Natural killer cell (primary cell): Measurements from ENCODE around the gene CA10. TPM values are rescaled to one million over a fixed set of nuclear protein-coding genes. Genes with fewer than 3 reads are reported as not detected.
A peak's percentile ranks its signal among the peaks of the same experiment; 100 is the strongest.

Source experiments
- ATAC-seq, 3 donors: fragments of 150-1000 bp in 2 of 3; fragments of 200-7000 bp in 1 of 3; cut with Tn5 transposase; 1 replicate in 1 of 3; 2 replicates in 2 of 3; pipeline ENCODE4 v1.10.0; 2021; ENCODE audit warnings: mild to moderate bottlenecking in 2 of 3, moderate library complexity in 2 of 3
- DNase-seq, 2 donors: peaks; one replicate each; pipeline versions ENCODE4 v3.0.0 to v3.0.0-alpha.2; 2013 to 2021; ENCODE audit warnings: mixed read lengths in 1 of 2
- H3K27ac ChIP-seq: one replicate; pipeline ENCODE4 v1.5.1; 2013; ENCODE audit warnings: mild to moderate bottlenecking, low read length
- H3K27me3 ChIP-seq: one replicate; pipeline ENCODE4 v1.6.1; 2013; ENCODE audit warnings: low read length; ENCODE audit not compliant: control insufficient read depth, insufficient read depth
- H3K36me3 ChIP-seq: one replicate; pipeline ENCODE4 v1.6.1; 2013; ENCODE audit warnings: low read length; ENCODE audit not compliant: control insufficient read depth, insufficient read depth
- H3K4me1 ChIP-seq: one replicate; pipeline ENCODE4 v1.6.1; 2013; ENCODE audit warnings: low read length; ENCODE audit not compliant: control insufficient read depth, insufficient read depth
- H3K4me3 ChIP-seq: one replicate; pipeline ENCODE4 v1.5.1; 2013; ENCODE audit warnings: low read length
- H3K9me3 ChIP-seq: one replicate; pipeline ENCODE4 v1.6.1; 2013; ENCODE audit warnings: low read length; ENCODE audit not compliant: control insufficient read depth, insufficient read depth
- H3K27ac Mint-ChIP-seq, 2 donors: one replicate each; pipeline ENCODE4 v1.8.0; 2022; ENCODE audit warnings: mild to moderate bottlenecking in 2 of 2, mixed read lengths in 2 of 2, moderate library complexity in 1 of 2
- H3K27me3 Mint-ChIP-seq, 2 donors: one replicate each; pipeline ENCODE4 v1.8.0; 2022; ENCODE audit warnings: low read depth in 2 of 2, mixed read lengths in 2 of 2
- H3K36me3 Mint-ChIP-seq: one replicate; pipeline ENCODE4 v1.8.0; 2022; ENCODE audit warnings: mixed read lengths
- H3K4me1 Mint-ChIP-seq, 2 donors: one replicate each; pipeline ENCODE4 v1.8.0; 2022; ENCODE audit warnings: mixed read lengths in 2 of 2
- H3K4me3 Mint-ChIP-seq: one replicate; pipeline ENCODE4 v1.8.0; 2022; ENCODE audit warnings: mild to moderate bottlenecking, moderate library complexity, mixed read lengths
- H3K9me3 Mint-ChIP-seq, 2 donors: one replicate each; pipeline ENCODE4 v1.8.0; 2022; ENCODE audit warnings: mixed read lengths in 2 of 2
- WGBS: methylation state at CpG from one replicate; pipeline ENCODE4 v1.1.7; 2013; ENCODE audit warnings: missing lambda C conversion rate; ENCODE audit not compliant: insufficient coverage; 5-methylcytosine and 5-hydroxymethylcytosine counted together
- intact Hi-C: fragments of 100-400 bp; cut with micrococcal nuclease; formaldehyde crosslinking; loops from one replicate; pipeline ENCODE4 v1.14.2; 2022
- total RNA-seq, 4 donors: library from RNA; stranded (reverse); fragments of 120-200 nt in 1 of 4; gene quantifications; one replicate each; pipeline versions ENCODE4 v1.2.3 to v1.2.4, GENCODE V29; 2013 to 2022
- TF ChIP-seq, protein P1 (sequence below): fragments of 200-600 bp; IDR thresholded peaks from one replicate; pipeline ENCODE4 v1.8.0; 2022; ENCODE audit warnings: antibody characterized with exemption

The CA10 gene
- total RNA-seq, 3 donors from 2014 or later (not counting 1 experiment from before 2014, with no cell fraction given): not detected

DNA sequence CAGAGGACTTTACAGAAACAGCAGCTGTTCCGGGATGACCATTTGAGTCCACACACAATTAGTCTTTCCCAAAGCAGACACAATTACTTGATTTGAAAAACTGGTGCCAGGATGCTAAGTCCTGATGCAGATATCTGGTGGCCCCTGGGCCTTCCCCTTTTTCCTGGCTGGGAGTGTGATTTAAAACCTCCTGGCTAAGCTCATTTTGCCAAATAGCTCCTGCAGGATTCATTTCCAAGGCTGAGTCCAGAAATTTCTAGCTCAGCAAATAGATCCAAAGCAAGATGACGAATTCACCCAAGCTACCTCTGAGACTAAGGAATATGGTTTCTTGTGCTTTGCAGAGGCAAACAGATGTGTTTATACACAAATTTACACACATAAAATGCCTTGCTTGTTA is 422.2 kb downstream of the CA10 start:
- no peaks in the 10 kb centered on the region for H3K36me3 ChIP-seq
- H3K9me3 ChIP-seq: no peaks in the 10 kb centered on the region
- H3K36me3 Mint-ChIP-seq: no peaks in the 10 kb centered on the region
- peaks cover 0 to 2% of the 10 kb centered on the region in 2 donors for H3K27me3 Mint-ChIP-seq
- no peak overlapping the region for H3K27ac Mint-ChIP-seq
- H3K4me3 Mint-ChIP-seq: no peak overlapping the region
- no peak for DNase-seq
- no peak for ATAC-seq
- intact Hi-C loops: no loop called here
- H3K27ac ChIP-seq: no peak overlapping the region
- H3K27me3 ChIP-seq: no peaks in the 10 kb centered on the region
- H3K4me1 Mint-ChIP-seq: no peaks in the 10 kb centered on the region
- 95% methylated on average over 2 of the region's 2 CpGs for WGBS
- TF ChIP-seq, protein P1, sequence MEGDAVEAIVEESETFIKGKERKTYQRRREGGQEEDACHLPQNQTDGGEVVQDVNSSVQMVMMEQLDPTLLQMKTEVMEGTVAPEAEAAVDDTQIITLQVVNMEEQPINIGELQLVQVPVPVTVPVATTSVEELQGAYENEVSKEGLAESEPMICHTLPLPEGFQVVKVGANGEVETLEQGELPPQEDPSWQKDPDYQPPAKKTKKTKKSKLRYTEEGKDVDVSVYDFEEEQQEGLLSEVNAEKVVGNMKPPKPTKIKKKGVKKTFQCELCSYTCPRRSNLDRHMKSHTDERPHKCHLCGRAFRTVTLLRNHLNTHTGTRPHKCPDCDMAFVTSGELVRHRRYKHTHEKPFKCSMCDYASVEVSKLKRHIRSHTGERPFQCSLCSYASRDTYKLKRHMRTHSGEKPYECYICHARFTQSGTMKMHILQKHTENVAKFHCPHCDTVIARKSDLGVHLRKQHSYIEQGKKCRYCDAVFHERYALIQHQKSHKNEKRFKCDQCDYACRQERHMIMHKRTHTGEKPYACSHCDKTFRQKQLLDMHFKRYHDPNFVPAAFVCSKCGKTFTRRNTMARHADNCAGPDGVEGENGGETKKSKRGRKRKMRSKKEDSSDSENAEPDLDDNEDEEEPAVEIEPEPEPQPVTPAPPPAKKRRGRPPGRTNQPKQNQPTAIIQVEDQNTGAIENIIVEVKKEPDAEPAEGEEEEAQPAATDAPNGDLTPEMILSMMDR: no peak
- H3K9me3 Mint-ChIP-seq: no peaks in the 10 kb centered on the region
- H3K4me1 ChIP-seq: no peaks in the 10 kb centered on the region
- no peak overlapping the region for H3K4me3 ChIP-seq

DNA sequence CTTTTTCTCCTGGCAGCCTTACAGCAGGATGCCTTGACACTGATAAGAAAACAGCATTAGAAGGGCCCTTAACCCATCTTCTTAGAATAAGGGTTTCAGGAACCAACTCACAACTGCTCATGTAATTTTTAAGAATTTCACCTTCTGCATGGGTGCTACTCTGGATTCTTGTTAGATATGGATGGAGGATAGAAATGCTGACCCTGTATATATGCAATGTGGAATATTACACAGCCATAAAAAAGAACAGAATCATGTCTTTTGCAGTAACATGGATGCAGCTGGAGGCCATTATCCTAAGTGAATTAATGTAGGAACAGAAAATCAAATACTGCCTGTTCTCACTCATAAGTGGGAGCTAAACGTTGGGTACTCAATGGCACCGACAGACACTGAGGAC is 423.5 kb downstream of the CA10 start:
- Mint-ChIP-seq H3K27ac (no peak overlapping the region), H3K9me3 (no peaks in the 10 kb centered on the region), H3K27me3 (no peaks in the 10 kb centered on the region), H3K4me3 (no peak overlapping the region), H3K4me1 (no peaks in the 10 kb centered on the region), H3K36me3 (no peaks in the 10 kb centered on the region)
- Histone ChIP-seq H3K4me1 (no peaks in the 10 kb centered on the region), H3K36me3 (no peaks in the 10 kb centered on the region), H3K27ac (no peak overlapping the region), H3K9me3 (no peaks in the 10 kb centered on the region), H3K27me3 (no peaks in the 10 kb centered on the region), H3K4me3 (no peak overlapping the region)
- ATAC-seq (no peak), DNase-seq (no peak)
- WGBS: 97% methylated on average over 2 of the region's 2 CpGs
- TF ChIP-seq, protein P1: no peak
- intact Hi-C loops: loop anchor here (2.0 kb wide), 1 partner anchor 150 kb away; no protein-coding TSS in a partner anchor

DNA sequence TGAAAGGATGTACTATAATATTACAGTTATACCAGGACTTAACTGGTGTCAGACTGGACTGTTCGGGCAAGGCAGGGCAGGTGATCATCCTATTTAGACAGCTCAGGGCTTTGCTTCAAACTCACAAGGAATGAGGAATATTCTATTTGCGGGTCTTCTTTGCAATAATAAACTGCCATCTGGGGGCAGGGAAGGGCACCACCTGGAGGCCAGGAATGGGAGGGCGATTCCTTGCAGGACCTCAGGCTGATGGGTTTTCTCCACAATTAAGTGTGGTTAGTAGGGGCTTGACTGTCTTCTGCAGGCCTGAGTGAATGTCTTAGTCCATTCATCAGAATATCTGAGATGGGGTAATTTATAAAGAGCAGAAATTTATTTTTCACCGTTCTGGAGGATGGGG is 424.1 kb downstream of the CA10 start:
- no peaks in the 10 kb centered on the region for H3K9me3 ChIP-seq
- intact Hi-C loops: loop anchor here (2.0 kb wide), 1 partner anchor 150 kb away; no protein-coding TSS in a partner anchor
- TF ChIP-seq, protein P1: no peak
- WGBS: 77% methylated on average over 4 of the region's 4 CpGs
- peak in 1 of 2 donors; percentile 26 for DNase-seq
- no peak overlapping the region for H3K27ac ChIP-seq
- ATAC-seq: no peak
- Mint-ChIP-seq H3K9me3 (no peaks in the 10 kb centered on the region), H3K4me1 (no peaks in the 10 kb centered on the region), H3K4me3 (no peak overlapping the region), H3K27ac (no peak overlapping the region), H3K27me3 (no peaks in the 10 kb centered on the region), H3K36me3 (no peaks in the 10 kb centered on the region)
- H3K4me3 ChIP-seq: no peak overlapping the region
- H3K4me1 ChIP-seq: no peaks in the 10 kb centered on the region
- no peaks in the 10 kb centered on the region for H3K27me3 ChIP-seq
- no peaks in the 10 kb centered on the region for H3K36me3 ChIP-seq

DNA sequence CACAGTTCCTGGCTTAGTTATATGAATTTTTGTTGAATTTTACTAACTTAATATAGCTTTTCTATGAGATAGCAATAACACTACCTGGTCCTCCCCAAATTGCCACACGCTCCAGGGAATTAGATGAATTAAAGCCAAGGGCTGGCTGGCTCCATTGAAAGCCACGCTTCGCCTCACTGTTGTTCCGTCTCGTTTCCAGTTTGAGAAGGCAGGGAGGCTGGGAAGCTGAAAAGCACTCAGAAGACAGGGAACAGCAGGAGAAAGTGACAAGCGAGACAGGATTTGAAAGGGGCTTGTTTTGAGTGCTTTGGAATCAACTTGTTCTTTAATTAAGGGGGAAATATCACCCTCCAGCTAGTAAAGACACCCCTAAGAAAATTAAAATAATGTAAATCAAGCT is 425.3 kb downstream of the CA10 start:
- H3K27me3 Mint-ChIP-seq: no peaks in the 10 kb centered on the region

More for the DNA sequence above, 425.3 kb downstream of the CA10 start:
- intact Hi-C loops: no loop called here
- Histone ChIP-seq H3K36me3 (no peaks in the 10 kb centered on the region), H3K27me3 (no peaks in the 10 kb centered on the region), H3K27ac (no peak overlapping the region), H3K4me1 (no peaks in the 10 kb centered on the region), H3K9me3 (no peaks in the 10 kb centered on the region), H3K4me3 (no peak overlapping the region)
- ATAC-seq (no peak), DNase-seq (no peak)
- 82% methylated on average over 5 of the region's 6 CpGs for WGBS
- Mint-ChIP-seq H3K27ac (no peak overlapping the region), H3K9me3 (no peaks in the 10 kb centered on the region), H3K4me3 (no peak overlapping the region), H3K36me3 (no peaks in the 10 kb centered on the region), H3K4me1 (no peaks in the 10 kb centered on the region)
- TF ChIP-seq, protein P1: no peak
